Right kidney (tissue), 1 donor: ENCODE measurements around the gene SMYD3.
"Not testable (repeated sequence)": the region's sequence is repeated elsewhere in the genome, so short reads cannot be mapped to it uniquely, and the experiment has no call there.

Experiments used
- DNase-seq: peaks from one replicate; pipeline ENCODE4 v3.0.0-alpha.2; 2016

SMYD3 gene

GRCh38 chr1:246067432-246068216, 439.5 kb downstream of the SMYD3 start:
- no peak for DNase-seq

- no peak for DNase-seq
Measured at GRCh38 chr1:246066573-246066972, 440.5 kb downstream of the SMYD3 start.

GRCh38 chr1:246065592-246065991, 441.5 kb downstream of the SMYD3 start:
- no peak for DNase-seq

GRCh38 chr1:246064891-246065290, 442.2 kb downstream of the SMYD3 start:
- no peak for DNase-seq

GRCh38 chr1:246063013-246063616, 444.0 kb downstream of the SMYD3 start:
- no peak for DNase-seq

- DNase-seq: no peak
Measured at GRCh38 chr1:246058466-246058865, 448.6 kb downstream of the SMYD3 start.

GRCh38 chr1:246052603-246053002, 454.5 kb downstream of the SMYD3 start:
- no peak for DNase-seq

GRCh38 chr1:246051909-246052518, 455.1 kb downstream of the SMYD3 start:
- DNase-seq: no peak

- DNase-seq: no peak
Measured at GRCh38 chr1:246048693-246049092, 458.4 kb downstream of the SMYD3 start.

- DNase-seq: no peak
Measured at GRCh38 chr1:246043556-246043955, 463.5 kb downstream of the SMYD3 start.

- DNase-seq: no peak
Measured at GRCh38 chr1:246041360-246041759, 465.7 kb downstream of the SMYD3 start.

- DNase-seq: no peak
Measured at GRCh38 chr1:246040200-246040890, 466.7 kb downstream of the SMYD3 start.

- DNase-seq: no peak
Measured at GRCh38 chr1:246039584-246039983, 467.5 kb downstream of the SMYD3 start.

GRCh38 chr1:246037832-246038231, 469.2 kb downstream of the SMYD3 start:
- no peak for DNase-seq

GRCh38 chr1:246036175-246036574, 470.9 kb downstream of the SMYD3 start:
- DNase-seq: no peak

- DNase-seq: peak; percentile 23
Measured at GRCh38 chr1:246035060-246035541, 472.0 kb downstream of the SMYD3 start.

- no peak for DNase-seq
Measured at GRCh38 chr1:246034630-246035029, 472.4 kb downstream of the SMYD3 start.

- DNase-seq: no peak
Measured at GRCh38 chr1:246032984-246033383, 474.1 kb downstream of the SMYD3 start.

GRCh38 chr1:246032031-246032551, 475.0 kb downstream of the SMYD3 start:
- peak; percentile 56 for DNase-seq

GRCh38 chr1:246029616-246030015, 477.5 kb downstream of the SMYD3 start:
- no peak for DNase-seq

GRCh38 chr1:246024118-246024517, 483.0 kb downstream of the SMYD3 start:
- not testable (repeated sequence) for DNase-seq

GRCh38 chr1:246020211-246020954, 486.7 kb downstream of the SMYD3 start:
- no peak for DNase-seq
